Ovary (tissue), 3 donors: ENCODE results near the gene EYA4.

Experiments used
- EP300 ChIP-seq: sonication (generic); formaldehyde crosslinking; IDR thresholded peaks from one replicate; pipeline ENCODE4 v1.6.1; 2017; ENCODE audit warnings: antibody characterized with exemption
- POLR2A ChIP-seq: fragments of 450-650 bp; IDR thresholded peaks from one replicate; pipeline ENCODE4 v1.6.1; 2017; ENCODE audit warnings: antibody characterized with exemption, mild to moderate bottlenecking, moderate library complexity
- TF ChIP-seq, protein P1 (sequence below), 3 donors: fragments of 450-650 bp in 2 of 3; fragments of 200-600 bp in 1 of 3; IDR thresholded peaks; one replicate each; pipeline versions ENCODE4 v1.5.1 to v1.8.0; 2016 to 2022; ENCODE audit warnings: antibody characterized with exemption in 3 of 3, mild to moderate bottlenecking in 1 of 3
- donor health status: DM: no; HTN: no; CAD: no.

DNA sequence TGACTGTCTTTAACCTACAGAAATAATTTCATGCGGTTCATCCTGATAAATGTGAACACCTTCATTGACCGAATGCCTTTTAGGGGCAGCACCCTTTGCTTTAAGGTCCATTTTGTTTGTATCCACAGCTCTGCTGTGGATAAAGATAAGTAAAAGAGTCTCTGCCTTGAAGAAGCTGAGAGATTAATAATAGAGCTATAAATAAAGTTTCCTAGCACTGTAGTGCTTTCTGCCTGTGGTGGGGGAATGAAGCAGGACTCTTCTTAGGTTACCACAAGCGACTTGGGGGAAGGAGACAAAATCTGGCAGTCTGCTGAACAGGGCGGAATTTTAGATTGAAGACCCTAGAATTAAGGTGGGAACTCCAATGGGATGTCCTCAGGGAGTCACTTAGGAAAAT, 57.6 kb downstream of the EYA4 start:
- TF ChIP-seq, protein P1, sequence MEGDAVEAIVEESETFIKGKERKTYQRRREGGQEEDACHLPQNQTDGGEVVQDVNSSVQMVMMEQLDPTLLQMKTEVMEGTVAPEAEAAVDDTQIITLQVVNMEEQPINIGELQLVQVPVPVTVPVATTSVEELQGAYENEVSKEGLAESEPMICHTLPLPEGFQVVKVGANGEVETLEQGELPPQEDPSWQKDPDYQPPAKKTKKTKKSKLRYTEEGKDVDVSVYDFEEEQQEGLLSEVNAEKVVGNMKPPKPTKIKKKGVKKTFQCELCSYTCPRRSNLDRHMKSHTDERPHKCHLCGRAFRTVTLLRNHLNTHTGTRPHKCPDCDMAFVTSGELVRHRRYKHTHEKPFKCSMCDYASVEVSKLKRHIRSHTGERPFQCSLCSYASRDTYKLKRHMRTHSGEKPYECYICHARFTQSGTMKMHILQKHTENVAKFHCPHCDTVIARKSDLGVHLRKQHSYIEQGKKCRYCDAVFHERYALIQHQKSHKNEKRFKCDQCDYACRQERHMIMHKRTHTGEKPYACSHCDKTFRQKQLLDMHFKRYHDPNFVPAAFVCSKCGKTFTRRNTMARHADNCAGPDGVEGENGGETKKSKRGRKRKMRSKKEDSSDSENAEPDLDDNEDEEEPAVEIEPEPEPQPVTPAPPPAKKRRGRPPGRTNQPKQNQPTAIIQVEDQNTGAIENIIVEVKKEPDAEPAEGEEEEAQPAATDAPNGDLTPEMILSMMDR (IDR thresholded peaks at IDR 0.05) = no peak
- TF ChIP-seq POLR2A (no peak), EP300 (no peak)
